SU-DHL-6 (cell line): ENCODE measurements around the gene TMEM143.

Source experiments
- CTCF ChIP-seq: fragments of 200-600 bp; sonication (generic); IDR thresholded peaks from one replicate; pipeline ENCODE4 v1.5.1; 2017; ENCODE audit warnings: antibody characterized with exemption, mild to moderate bottlenecking, low read length, moderate library complexity; ENCODE audit not compliant: insufficient read depth, poor library complexity, severe bottlenecking
- EZH2phosphoT487 ChIP-seq: fragments of 200-600 bp; sonication (generic), shearing (Covaris generic); conservative IDR thresholded peaks from 2 replicates; pipeline ENCODE4 v1.6.1; 2018; ENCODE audit warnings: mild to moderate bottlenecking, antibody characterized with exemption, low read length, moderate library complexity, mixed read lengths

- no peak for TF ChIP-seq EZH2phosphoT487
- TF ChIP-seq CTCF = no peak
Measured at GRCh38 chr19:48354332-48354992, 9.3 kb downstream of the TMEM143 start.
